G401.6 (cell line): ENCODE data around the gene DCC.

Source experiments
- FAIRE-seq: peaks from 2 replicates; lab custom pipeline; 2012; peaks lifted over from hg19 to GRCh38; lab: Jason Lieb, UNC

DCC gene, protein sequence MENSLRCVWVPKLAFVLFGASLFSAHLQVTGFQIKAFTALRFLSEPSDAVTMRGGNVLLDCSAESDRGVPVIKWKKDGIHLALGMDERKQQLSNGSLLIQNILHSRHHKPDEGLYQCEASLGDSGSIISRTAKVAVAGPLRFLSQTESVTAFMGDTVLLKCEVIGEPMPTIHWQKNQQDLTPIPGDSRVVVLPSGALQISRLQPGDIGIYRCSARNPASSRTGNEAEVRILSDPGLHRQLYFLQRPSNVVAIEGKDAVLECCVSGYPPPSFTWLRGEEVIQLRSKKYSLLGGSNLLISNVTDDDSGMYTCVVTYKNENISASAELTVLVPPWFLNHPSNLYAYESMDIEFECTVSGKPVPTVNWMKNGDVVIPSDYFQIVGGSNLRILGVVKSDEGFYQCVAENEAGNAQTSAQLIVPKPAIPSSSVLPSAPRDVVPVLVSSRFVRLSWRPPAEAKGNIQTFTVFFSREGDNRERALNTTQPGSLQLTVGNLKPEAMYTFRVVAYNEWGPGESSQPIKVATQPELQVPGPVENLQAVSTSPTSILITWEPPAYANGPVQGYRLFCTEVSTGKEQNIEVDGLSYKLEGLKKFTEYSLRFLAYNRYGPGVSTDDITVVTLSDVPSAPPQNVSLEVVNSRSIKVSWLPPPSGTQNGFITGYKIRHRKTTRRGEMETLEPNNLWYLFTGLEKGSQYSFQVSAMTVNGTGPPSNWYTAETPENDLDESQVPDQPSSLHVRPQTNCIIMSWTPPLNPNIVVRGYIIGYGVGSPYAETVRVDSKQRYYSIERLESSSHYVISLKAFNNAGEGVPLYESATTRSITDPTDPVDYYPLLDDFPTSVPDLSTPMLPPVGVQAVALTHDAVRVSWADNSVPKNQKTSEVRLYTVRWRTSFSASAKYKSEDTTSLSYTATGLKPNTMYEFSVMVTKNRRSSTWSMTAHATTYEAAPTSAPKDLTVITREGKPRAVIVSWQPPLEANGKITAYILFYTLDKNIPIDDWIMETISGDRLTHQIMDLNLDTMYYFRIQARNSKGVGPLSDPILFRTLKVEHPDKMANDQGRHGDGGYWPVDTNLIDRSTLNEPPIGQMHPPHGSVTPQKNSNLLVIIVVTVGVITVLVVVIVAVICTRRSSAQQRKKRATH (N-terminal part only)

DNA sequence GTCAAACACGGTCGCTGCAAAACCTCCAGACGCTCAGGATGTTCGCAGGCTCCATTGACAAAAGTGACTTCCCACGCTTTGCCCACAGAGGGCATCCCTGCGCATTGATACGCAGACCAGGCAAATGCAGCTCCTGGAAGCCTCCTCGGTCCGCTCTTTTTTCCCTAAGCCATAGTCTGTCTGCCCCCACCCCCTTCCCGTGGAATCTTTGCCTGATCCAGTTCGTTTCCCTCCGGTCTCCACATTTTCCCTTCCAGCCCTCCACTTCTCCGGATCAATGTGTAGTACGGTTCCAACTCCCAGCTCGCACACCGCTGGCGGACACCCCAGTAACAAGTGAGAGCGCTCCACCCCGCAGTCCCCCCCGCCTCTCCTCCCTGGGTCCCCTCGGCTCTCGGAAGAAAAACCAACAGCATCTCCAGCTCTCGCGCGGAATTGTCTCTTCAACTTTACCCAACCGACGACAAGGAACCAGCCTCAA is at the start of gene DCC:
DCC (plus strand) TSS at position 307 of the 481 bp plus-strand sequence. CDS start 591 bp downstream, outside the sequence.
- no peak for FAIRE-seq

DNA sequence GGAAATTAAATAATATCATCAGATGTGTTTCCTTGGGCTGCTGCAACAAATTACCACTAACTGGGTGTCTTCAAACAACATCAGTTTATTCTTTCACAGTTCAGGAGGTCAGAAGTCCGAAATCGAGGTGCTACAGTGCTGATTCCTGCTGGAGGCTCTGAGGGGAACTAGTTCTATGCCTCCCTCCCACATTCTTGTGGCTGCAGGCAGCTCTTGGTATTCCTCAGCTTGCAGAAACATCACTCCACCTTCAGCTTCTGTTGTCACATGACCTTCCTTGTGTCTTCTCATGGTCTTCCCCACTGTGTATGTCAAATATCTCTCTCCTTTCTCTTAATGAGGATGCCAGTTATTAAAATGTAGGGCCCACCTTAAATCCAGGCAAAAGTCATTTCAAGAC is 29.3 kb upstream of the DCC start:
- no peak for FAIRE-seq

DNA sequence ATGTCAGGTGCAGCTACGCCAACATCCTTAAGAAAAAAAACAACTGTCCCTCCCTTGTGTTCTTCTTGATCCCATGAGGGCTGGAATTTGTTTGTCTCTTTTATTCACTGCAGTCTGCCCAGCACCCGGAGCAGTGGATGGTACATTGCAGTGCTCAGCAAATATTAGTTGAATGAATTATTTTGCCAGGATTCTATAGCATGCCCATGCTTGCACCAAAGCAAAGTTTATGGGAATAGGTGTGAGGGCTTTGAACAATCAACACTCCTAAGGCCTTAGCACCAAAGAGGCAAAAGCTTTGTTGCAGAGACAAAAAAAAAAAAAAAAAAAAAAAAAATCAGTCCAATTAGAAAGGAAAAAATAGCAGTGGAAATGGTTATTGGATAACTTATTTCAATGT is 28.7 kb upstream of the DCC start:
- no peak for FAIRE-seq

DNA sequence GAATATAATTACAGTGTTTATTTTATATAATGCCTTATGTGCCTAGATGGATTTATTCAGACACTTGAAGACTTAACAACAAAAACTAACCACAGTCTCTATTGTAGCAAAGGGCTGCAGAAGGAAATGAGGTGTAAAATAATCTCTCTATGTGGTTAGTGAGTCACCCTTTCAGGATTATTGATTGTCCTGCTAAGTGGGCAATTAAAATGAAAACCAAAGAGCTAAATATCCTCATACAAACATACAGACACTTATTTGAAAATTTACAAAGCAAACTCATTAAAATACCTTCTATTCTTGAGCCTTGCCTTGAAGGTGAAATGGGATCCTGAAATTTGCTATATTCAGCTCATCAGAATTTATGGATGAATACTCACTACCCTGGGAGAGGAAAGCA is 27.7 kb upstream of the DCC start:
- FAIRE-seq: no peak

DNA sequence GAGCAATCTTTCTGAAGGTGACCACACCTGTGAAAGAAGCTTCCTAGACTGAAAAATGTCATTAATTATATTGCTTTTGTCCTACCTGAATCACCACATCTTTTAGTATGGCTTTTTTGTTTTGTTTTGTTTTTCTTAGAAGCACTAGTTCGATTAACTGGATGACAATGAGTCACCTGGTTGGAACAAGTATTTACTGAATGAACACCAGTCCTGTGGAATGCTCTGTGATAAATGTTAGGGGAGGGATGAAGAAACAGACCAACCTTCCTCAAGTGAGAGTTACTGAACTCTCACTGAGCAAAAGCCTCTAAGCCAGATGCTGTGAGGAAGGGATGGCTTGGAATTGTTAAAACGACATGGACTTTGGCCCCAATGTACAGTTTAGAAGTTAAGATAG is 26.8 kb upstream of the DCC start:
- no peak for FAIRE-seq

DNA sequence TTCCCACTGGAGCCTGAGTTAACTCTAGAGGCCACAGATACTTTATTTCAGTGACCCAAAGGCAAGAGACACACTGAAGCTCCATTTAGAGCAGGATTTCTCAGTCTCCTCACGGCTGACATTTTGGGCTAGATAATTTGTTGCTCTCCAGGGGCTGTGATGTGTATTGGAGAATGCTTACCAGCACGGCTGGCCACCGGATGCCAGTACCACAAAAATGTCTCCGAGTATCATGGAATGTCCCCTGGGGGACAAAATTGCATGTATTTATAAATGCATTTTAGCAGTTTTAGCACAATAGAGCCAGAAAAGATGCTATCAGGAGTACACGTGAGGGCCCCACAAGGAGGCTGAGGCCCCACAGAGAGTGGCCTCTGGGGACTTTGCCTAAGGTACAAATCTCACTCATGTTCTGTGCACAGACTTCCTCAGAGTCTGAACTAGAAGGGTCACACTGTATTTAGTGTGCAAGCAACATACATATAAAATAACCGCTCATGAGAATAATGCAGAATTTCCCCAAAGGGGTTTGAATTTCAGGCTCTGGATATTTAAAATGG is 20.5 kb upstream of the DCC start:
- no peak for FAIRE-seq

DNA sequence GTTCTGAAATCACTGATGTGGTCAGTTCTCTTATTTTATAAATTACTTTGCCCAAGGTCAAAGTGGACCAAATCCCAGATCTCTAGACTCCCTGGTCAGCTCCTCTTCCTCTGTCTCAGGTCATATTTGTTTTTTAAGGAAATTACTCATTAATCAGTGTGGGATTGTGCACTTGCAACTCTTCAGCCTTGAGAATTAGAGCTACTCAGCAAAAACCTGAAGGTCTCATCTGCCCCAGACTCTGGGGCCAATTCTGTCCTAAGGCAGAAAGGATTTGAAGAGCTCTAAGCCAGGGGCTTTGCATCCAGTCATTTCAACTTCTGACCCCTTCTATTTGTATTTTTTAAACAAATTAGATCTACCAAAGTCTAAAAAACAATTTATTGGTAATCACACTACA is 17.7 kb upstream of the DCC start:
- no peak for FAIRE-seq

DNA sequence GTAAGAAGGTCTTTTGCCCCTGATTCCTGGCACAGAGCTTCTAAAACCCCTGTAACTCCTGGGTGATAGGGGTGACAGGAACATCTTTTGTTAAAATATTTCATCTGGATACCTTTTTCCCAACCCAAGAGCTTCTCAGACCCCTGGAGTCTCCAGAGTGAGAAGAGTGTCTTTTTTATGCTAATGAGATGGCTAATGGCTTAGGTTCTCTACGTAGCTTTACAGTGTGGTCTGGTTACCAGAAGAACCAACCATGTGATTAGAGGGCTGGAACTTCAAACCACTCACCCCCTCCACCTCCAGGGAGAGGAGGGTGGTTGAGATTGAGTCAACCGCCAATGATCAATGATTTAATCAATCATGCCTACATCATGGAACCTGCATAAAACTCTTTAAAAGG is 16.2 kb upstream of the DCC start:
- no peak for FAIRE-seq

DNA sequence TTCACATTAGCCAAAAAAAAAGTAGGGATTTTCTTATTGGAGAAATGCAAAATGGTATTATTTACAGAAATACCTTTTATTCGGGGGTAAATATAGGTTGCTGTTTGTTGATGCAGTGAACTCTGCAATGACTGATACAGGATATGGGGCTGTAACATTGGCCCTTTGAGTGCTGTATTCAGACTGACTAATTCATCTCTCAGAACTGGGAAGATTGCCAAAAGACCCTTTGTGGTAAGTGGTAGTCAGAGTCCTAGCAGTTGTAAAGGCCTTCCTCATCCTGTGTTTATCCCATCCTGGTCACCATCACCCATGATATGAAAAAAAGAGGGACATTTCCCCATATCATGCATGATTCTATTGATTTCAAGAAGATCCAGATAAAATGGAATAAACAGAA is 14.0 kb upstream of the DCC start:
- no peak for FAIRE-seq

DNA sequence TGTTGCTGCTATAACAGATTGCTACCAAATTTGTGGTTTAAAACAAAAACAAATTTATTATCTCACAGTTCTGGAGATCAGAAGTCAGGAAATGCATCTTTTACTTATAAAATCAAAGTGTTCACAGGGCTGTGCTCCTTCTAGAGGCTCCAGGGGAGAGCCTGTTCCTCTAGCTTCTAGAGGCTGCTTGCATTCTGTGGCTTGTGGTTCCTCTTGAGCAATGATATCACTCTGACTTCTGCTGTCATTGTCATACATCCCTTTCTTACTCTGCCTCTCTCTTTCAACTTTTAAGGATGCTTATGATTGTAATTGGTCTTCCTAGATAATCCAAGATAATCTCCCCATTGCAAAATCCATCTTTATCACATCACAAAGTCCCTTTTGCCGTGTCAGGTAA is 6.1 kb upstream of the DCC start:
- no peak for FAIRE-seq

DNA sequence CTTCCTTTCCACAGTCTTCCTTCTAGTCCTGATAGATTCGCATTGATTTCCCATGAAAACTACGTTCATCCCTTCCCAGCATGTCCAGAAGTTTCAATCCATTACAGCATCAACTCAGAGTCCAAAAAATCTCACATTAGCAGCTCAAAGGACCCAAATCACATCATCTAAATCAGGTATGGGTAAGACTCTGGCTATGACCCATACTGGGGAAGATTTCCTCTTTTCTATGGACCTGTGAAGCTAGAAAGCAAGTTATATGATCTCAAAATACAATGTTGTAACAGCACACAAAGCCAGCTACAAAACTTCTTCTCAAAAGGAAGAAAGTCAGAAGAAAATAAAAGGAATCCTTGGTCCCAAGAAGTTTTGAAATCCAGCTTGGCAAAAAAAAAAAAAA is 5.7 kb upstream of the DCC start:
- FAIRE-seq: no peak

DNA sequence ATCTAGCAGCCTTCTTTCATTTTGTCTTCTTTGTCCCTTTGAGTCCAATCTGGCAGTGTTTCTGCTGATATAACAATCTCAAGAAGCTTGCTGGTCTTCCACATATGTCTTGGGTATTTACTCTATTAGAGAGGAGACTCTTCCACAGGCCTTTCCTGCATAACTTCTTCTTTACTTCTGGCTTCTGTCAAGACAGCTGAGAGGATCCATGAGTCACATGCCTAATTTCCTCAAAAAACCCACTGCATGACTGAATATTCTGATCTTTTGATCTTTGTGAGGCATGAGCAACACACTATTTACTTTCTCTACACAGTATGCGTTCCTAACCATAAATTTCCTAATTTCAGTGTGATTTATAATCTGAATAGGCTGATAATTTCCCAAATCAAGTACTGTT is 5.1 kb upstream of the DCC start:
- FAIRE-seq: no peak

DNA sequence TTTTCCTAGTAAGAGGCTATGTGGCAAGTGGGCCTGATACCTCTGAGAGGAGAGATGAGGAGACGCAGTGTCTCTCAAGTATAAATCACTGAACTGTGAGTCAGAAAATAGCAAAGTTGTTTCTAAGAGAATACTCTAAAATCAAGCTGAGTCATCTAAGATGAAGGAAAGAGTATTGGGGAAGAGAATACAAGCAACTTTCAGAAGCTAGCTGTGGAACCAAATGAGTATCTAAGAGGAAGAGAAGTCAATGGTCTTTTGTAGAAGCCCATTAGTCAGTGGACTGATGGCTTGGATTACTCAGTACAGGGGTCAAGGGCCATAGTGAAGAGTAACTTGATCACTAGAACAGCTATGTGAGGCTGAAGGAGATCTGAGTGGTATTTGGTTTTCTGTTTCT is 2.7 kb upstream of the DCC start:
- no peak for FAIRE-seq

DNA sequence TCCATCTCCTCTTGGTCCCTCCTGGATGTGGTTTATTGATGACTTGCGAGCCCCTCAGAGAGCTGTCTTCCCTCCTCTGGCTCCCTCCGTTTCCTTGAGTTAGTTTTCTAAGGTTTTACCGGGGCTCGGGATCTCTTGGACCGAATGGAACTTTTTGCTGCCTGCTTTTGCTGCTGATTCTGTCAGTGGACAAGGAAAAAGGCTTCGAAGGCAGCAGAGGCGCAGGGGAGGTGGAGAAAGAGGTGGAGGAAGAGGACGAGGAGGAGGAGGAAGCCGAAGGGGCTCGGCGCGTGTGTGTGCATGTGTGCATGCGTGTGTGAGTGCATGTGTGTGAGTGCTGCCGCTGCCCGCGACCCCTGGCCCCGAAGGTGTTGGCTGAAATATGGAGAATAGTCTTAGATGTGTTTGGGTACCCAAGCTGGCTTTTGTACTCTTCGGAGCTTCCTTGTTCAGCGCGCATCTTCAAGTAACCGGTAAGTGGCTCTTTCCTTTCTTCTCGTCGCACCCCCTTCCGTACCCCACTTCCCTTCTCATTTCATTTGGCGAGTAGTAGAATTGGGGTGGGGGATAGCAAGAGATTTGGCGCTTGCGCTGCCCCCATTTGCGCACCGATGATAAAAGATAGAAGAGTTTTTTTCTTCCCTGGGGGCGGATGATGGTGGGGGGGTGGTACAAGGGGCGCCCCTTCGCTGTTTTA is 557 bp downstream of the DCC start:
- no peak for FAIRE-seq

DNA sequence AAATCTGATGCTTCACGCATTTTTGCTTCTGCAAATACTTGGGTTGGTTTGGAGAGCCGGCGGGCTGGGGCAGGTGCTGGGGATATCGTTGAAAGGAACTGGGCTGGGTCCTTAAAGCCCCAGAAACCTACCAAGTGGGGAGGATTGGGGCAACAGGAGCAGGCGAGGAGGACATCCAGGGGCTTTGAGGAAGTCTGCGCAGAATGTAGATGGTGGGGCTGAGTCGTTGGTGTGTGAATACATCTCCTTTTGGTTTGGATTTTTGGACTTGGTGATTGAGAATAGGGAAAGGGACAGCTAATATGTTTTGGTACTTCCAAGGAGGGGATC is 1.1 kb downstream of the DCC start:
- no peak for FAIRE-seq

DNA sequence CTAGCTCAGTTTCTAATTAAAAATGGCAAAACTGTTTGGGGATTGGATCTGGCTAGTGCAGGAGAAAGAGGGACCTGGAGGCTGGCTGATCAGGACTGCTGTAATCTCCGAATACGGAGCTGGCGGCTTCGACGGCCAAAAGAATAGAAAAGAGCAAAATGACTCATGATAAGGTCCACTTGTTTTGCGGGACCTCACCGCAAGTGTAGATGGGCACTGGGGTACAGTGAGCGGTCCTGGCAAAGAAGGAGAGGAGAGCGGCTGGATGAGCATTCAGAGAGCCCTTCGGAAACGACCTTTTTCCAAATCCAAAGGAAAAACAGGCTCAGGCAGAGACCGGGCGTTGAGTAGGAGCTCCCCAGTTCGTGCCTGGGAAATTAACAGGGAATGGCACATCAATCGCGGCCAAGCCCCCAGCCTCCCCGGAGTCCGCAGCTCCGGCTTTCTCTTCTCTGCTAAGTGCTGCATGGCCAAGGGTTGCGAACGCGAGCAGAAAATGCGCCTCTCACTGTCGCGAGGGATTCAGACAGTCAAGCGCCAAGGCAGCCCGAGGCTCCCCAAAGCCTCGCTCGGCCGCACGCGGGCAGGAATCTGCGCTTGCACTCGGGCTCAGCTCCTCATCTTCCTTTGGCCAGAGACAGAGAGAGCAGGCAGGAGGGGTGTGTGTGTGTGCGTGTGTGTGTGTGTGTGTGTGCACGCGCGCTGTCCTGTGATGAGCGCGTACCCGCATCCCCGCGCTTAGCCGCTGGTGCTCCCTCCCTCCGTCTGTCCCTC is 1.8 kb downstream of the DCC start:
- FAIRE-seq: no peak

DNA sequence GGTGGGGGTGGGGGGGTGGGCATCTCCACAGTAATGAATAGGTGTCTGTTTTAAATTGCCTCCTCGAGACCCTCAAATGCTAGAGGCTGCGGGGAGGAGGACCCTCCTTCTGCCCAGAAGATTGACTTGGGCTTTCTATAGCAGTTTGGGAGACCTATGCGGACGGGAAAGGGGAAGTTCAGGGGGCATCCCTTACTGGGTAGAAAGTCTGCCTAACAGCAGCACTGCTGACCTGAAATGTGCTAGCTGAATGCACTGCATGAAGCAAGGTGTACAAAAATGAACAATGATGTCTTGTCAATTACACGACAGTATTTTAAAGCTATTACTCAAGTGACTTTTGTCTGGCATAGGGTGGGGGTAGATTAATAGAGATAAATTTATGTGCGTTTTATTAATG is 2.5 kb downstream of the DCC start:
- FAIRE-seq: no peak

DNA sequence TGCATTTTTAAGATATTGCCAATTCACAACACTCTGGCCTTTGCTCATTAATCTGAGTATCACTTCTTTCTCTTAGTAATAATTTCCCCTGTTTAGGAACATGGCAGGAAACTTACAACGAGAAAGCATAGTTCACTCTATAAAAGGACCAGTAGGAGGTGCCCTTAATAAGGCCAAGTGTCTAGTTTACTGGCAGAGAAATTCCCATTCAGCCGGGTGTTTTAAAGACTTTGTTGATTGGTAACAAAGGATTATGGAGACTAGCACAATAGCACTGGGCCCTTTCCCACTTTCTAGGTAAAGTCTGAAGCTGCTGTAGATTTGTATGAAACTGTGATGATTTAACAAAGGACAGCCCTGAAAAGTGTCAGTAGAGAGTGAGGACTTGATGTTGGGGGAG is 3.1 kb downstream of the DCC start:
- FAIRE-seq: no peak

DNA sequence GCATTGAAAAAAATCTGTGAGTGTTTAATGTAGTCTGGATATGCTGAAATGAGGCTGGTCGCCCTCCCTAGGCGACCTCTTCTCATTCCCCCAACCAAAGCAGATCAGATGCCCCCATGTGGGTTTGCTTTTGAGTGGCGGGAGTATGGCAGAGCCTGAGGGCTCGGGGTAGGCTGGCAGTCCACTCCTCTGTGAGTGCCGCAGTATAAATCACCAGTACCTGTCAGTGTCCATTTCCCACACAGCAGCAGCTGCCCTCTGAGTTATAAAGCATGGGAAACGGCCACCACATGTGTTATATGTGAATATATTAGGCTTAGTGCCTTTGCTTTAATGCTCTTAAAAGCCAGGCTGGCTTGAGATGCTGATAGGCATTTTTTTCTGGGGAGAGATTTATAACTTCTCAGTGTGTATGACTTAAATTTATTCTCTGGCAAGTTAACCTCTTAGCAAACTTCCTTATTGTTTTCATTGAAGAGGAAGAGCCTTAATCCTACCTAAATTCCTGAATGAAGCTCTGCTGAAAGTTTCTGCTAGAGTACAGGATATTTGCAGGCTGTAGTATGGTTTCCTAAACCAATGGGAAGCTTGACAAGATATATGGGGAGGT is 3.8 kb downstream of the DCC start:
- no peak for FAIRE-seq

DNA sequence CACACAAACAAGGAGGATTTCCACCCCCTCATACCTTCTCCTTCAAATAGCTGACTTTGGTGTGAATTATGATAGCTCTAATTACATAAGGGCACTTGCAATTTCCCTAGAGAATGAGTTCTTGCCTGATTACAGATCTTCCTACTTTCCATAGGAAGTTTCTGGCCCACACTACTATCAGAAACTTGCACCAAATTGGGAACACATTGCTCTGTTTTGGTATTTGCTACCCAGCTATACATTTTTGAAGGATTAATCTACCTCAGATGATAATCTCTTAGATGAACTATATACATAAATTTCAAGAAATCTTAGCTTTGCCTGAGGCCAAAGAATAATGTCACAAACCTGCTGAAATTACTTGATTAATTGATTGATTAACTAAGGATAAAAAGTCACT is 4.9 kb downstream of the DCC start:
- FAIRE-seq: no peak

DNA sequence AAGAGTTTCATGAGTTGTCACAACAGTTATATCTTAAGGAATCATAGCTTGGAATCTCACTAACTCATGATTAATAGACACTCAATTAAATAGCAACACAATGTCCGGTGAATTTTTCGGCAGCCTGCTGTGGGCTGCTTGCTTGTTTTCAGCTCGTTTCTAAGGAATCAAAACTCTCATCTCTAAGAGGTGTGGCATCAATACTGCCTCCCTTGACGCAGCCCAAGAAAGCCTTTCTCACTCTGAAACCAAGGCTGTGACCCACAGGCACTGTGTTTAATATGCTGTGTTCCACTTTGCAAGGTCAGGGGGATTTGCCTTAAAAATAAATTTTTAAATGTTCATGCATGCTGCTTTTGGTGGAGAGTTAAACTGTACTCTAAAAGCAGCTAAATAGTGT is 5.4 kb downstream of the DCC start:
- FAIRE-seq: no peak
